ENCODE data around the gene ALPK1.
"Not testable (repeated sequence)": the region's sequence is repeated elsewhere in the genome, so short reads cannot be mapped to it uniquely, and the experiment has no call there.

DNA sequence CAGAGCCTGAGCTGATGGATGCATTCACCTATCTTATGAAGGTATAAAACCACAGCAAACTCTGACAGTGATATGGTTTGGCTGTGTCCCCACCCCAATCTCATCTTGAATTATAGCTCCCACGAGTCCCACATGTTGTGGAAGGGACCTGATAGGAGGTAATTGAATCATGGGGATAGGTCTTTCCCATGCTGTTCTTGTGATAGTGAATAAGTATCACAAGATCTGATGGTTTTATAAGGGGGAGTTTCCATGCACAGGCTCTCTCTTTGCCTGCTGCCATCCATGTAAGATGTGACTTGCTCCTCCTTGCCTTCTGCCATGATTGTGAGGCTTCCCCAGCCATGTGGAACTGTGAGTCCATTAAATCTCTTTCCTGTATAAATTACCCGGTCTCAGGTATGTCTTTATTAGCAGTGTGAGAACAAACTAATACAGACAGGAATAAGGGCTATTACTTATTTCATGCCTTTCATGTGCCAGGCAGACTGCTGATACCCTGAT, 15.2 kb upstream of the ALPK1 start:
- not testable (repeated sequence) for TF ChIP-seq POLR2A (IDR thresholded peaks at IDR 0.05)
- TF ChIP-seq, protein P1, sequence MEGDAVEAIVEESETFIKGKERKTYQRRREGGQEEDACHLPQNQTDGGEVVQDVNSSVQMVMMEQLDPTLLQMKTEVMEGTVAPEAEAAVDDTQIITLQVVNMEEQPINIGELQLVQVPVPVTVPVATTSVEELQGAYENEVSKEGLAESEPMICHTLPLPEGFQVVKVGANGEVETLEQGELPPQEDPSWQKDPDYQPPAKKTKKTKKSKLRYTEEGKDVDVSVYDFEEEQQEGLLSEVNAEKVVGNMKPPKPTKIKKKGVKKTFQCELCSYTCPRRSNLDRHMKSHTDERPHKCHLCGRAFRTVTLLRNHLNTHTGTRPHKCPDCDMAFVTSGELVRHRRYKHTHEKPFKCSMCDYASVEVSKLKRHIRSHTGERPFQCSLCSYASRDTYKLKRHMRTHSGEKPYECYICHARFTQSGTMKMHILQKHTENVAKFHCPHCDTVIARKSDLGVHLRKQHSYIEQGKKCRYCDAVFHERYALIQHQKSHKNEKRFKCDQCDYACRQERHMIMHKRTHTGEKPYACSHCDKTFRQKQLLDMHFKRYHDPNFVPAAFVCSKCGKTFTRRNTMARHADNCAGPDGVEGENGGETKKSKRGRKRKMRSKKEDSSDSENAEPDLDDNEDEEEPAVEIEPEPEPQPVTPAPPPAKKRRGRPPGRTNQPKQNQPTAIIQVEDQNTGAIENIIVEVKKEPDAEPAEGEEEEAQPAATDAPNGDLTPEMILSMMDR (IDR thresholded peaks at IDR 0.05), result not testable (repeated sequence)

Measured in tibial nerve (tissue), 3 donors.